ENCODE results near the gene CPS1.

CPS1 gene

GRCh38 chr2:210642333-210642732 lies 85.9 kb downstream of the CPS1 start:
- WGBS, result 90% methylated on average over 4 of the region's 4 CpGs
- Histone ChIP-seq H3K4me1 (ENCODE audit: insufficient read depth, low read length) (peaks cover 10% of the 10 kb centered on the region), H3K27ac (ENCODE audit: low read depth, low read length) (no peak overlapping the region), H3K9me3 (ENCODE audit: insufficient read depth, low read depth, low read length) (no peaks in the 10 kb centered on the region), H3K9ac (ENCODE audit: low read depth, low read length) (no peak overlapping the region), H3K27me3 (ENCODE audit: insufficient read depth, low read length) (no peaks in the 10 kb centered on the region), H3K4me3 (ENCODE audit: low read length) (no peak overlapping the region), H3K36me3 (ENCODE audit: insufficient read depth, low read length) (peaks cover 4% of the 10 kb centered on the region; the same call in 1 of the 2 replicates)

GRCh38 chr2:210647151-210647550 lies 90.8 kb downstream of the CPS1 start:
- Histone ChIP-seq H3K27ac (ENCODE audit: low read depth, low read length) (no peak overlapping the region), H3K4me3 (ENCODE audit: low read length) (no peak overlapping the region), H3K36me3 (ENCODE audit: insufficient read depth, low read length) (no peaks in the 10 kb centered on the region), H3K27me3 (ENCODE audit: insufficient read depth, low read length) (no peaks in the 10 kb centered on the region), H3K9me3 (ENCODE audit: insufficient read depth, low read depth, low read length) (no peaks in the 10 kb centered on the region), H3K9ac (ENCODE audit: low read depth, low read length) (no peak overlapping the region), H3K4me1 (ENCODE audit: insufficient read depth, low read length) (no peaks in the 10 kb centered on the region)

- no peak overlapping the region for H3K27ac ChIP-seq (ENCODE audit: low read depth, low read length)
- no CpG with 5 or more reads among the region's 1 CpG for WGBS
- no peaks in the 10 kb centered on the region for H3K4me1 ChIP-seq (ENCODE audit: insufficient read depth, low read length)
- H3K36me3 ChIP-seq (ENCODE audit: insufficient read depth, low read length), result no peaks in the 10 kb centered on the region
- H3K9me3 ChIP-seq (ENCODE audit: insufficient read depth, low read depth, low read length), result no peaks in the 10 kb centered on the region
- H3K9ac ChIP-seq (ENCODE audit: low read depth, low read length), result no peak overlapping the region
- H3K4me3 ChIP-seq (ENCODE audit: low read length), result no peak overlapping the region
- no peaks in the 10 kb centered on the region for H3K27me3 ChIP-seq (ENCODE audit: insufficient read depth, low read length)
These were observed 97.7 kb downstream of the CPS1 start for GRCh38 chr2:210654091-210654490.

- WGBS, result 94% methylated on average over 2 of the region's 3 CpGs
- Histone ChIP-seq H3K9ac (ENCODE audit: low read depth, low read length) (no peak overlapping the region), H3K27me3 (ENCODE audit: insufficient read depth, low read length) (no peaks in the 10 kb centered on the region), H3K27ac (ENCODE audit: low read depth, low read length) (no peak overlapping the region), H3K9me3 (ENCODE audit: insufficient read depth, low read depth, low read length) (0 out of 2 replicates have a peak, but pooled peaks cover under 1% of the 10 kb centered on the region), H3K4me3 (ENCODE audit: low read length) (no peak overlapping the region), H3K36me3 (ENCODE audit: insufficient read depth, low read length) (0 out of 2 replicates have a peak, but pooled peaks cover under 1% of the 10 kb centered on the region), H3K4me1 (ENCODE audit: insufficient read depth, low read length) (no peaks in the 10 kb centered on the region)
These were observed 99.0 kb downstream of the CPS1 start for GRCh38 chr2:210655229-210655975.

GRCh38 chr2:210657874-210658273 lies 101.5 kb downstream of the CPS1 start:
- Histone ChIP-seq H3K27ac (ENCODE audit: low read depth, low read length) (no peak overlapping the region), H3K4me1 (ENCODE audit: insufficient read depth, low read length) (no peaks in the 10 kb centered on the region), H3K9ac (ENCODE audit: low read depth, low read length) (no peak overlapping the region), H3K4me3 (ENCODE audit: low read length) (no peak overlapping the region), H3K36me3 (ENCODE audit: insufficient read depth, low read length) (peaks cover 8% of the 10 kb centered on the region; the same call in 1 of the 2 replicates), H3K9me3 (ENCODE audit: insufficient read depth, low read depth, low read length) (peaks cover 10% of the 10 kb centered on the region), H3K27me3 (ENCODE audit: insufficient read depth, low read length) (no peaks in the 10 kb centered on the region)
- 100% methylated on average over 1 of the region's 1 CpG for WGBS

GRCh38 chr2:210660751-210661150 lies 104.4 kb downstream of the CPS1 start:
- Histone ChIP-seq H3K27me3 (ENCODE audit: insufficient read depth, low read length) (no peaks in the 10 kb centered on the region), H3K27ac (ENCODE audit: low read depth, low read length) (no peak overlapping the region), H3K9me3 (ENCODE audit: insufficient read depth, low read depth, low read length) (peaks cover 10% of the 10 kb centered on the region), H3K36me3 (ENCODE audit: insufficient read depth, low read length) (peaks cover 8% of the 10 kb centered on the region; the same call in 1 of the 2 replicates), H3K4me1 (ENCODE audit: insufficient read depth, low read length) (no peaks in the 10 kb centered on the region), H3K4me3 (ENCODE audit: low read length) (no peak overlapping the region), H3K9ac (ENCODE audit: low read depth, low read length) (no peak overlapping the region)

GRCh38 chr2:210662560-210662959 lies 106.2 kb downstream of the CPS1 start:
- Histone ChIP-seq H3K9me3 (ENCODE audit: insufficient read depth, low read depth, low read length) (peaks cover 10% of the 10 kb centered on the region), H3K36me3 (ENCODE audit: insufficient read depth, low read length) (peaks cover 8% of the 10 kb centered on the region; the same call in 1 of the 2 replicates), H3K27me3 (ENCODE audit: insufficient read depth, low read length) (no peaks in the 10 kb centered on the region), H3K4me1 (ENCODE audit: insufficient read depth, low read length) (no peaks in the 10 kb centered on the region), H3K9ac (ENCODE audit: low read depth, low read length) (no peak overlapping the region), H3K27ac (ENCODE audit: low read depth, low read length) (no peak overlapping the region), H3K4me3 (ENCODE audit: low read length) (no peak overlapping the region)
- 93% methylated on average over 1 of the region's 1 CpG for WGBS

- Histone ChIP-seq H3K4me1 (ENCODE audit: insufficient read depth, low read length) (no peaks in the 10 kb centered on the region), H3K27me3 (ENCODE audit: insufficient read depth, low read length) (no peaks in the 10 kb centered on the region), H3K27ac (ENCODE audit: low read depth, low read length) (no peak overlapping the region), H3K9me3 (ENCODE audit: insufficient read depth, low read depth, low read length) (peaks cover 10% of the 10 kb centered on the region), H3K4me3 (ENCODE audit: low read length) (no peak overlapping the region), H3K36me3 (ENCODE audit: insufficient read depth, low read length) (peaks cover 8% of the 10 kb centered on the region; the same call in 1 of the 2 replicates), H3K9ac (ENCODE audit: low read depth, low read length) (no peak overlapping the region)
- 84% methylated on average over 3 of the region's 3 CpGs for WGBS
These were observed 107.3 kb downstream of the CPS1 start for GRCh38 chr2:210663631-210664089.

GRCh38 chr2:210667711-210668110 lies 111.3 kb downstream of the CPS1 start:
- H3K27ac ChIP-seq (ENCODE audit: low read depth, low read length), result no peak overlapping the region
- H3K4me1 ChIP-seq (ENCODE audit: insufficient read depth, low read length), result no peaks in the 10 kb centered on the region
- no peaks in the 10 kb centered on the region for H3K9me3 ChIP-seq (ENCODE audit: insufficient read depth, low read depth, low read length)
- WGBS, result 93% methylated on average over 5 of the region's 5 CpGs
- no peaks in the 10 kb centered on the region for H3K27me3 ChIP-seq (ENCODE audit: insufficient read depth, low read length)
- no peak overlapping the region for H3K4me3 ChIP-seq (ENCODE audit: low read length)
- no peaks in the 10 kb centered on the region for H3K36me3 ChIP-seq (ENCODE audit: insufficient read depth, low read length)
- H3K9ac ChIP-seq (ENCODE audit: low read depth, low read length), result no peak overlapping the region

- H3K9me3 ChIP-seq (ENCODE audit: insufficient read depth, low read depth, low read length), result no peaks in the 10 kb centered on the region
- no peaks in the 10 kb centered on the region for H3K36me3 ChIP-seq (ENCODE audit: insufficient read depth, low read length)
- WGBS, result 91% methylated on average over 3 of the region's 3 CpGs
- no peak overlapping the region for H3K9ac ChIP-seq (ENCODE audit: low read depth, low read length)
- no peaks in the 10 kb centered on the region for H3K27me3 ChIP-seq (ENCODE audit: insufficient read depth, low read length)
- H3K27ac ChIP-seq (ENCODE audit: low read depth, low read length), result no peak overlapping the region
- no peak overlapping the region for H3K4me3 ChIP-seq (ENCODE audit: low read length)
- H3K4me1 ChIP-seq (ENCODE audit: insufficient read depth, low read length), result no peaks in the 10 kb centered on the region
These were observed 114.7 kb downstream of the CPS1 start for GRCh38 chr2:210671065-210671464.

- Histone ChIP-seq H3K9ac (ENCODE audit: low read depth, low read length) (no peak overlapping the region), H3K4me3 (ENCODE audit: low read length) (no peak overlapping the region), H3K36me3 (ENCODE audit: insufficient read depth, low read length) (no peaks in the 10 kb centered on the region), H3K4me1 (ENCODE audit: insufficient read depth, low read length) (no peaks in the 10 kb centered on the region), H3K9me3 (ENCODE audit: insufficient read depth, low read depth, low read length) (no peaks in the 10 kb centered on the region), H3K27ac (ENCODE audit: low read depth, low read length) (no peak overlapping the region), H3K27me3 (ENCODE audit: insufficient read depth, low read length) (no peaks in the 10 kb centered on the region)
- 87% methylated on average over 1 of the region's 1 CpG for WGBS
These were observed 116.7 kb downstream of the CPS1 start for GRCh38 chr2:210673117-210673516.

Data from HUES64 (cell line).